HG03135 (cell line): ENCODE data around the gene PGK2.

ENCODE experiments used
- ATAC-seq: cut with Tn5 transposase; IDR thresholded peaks from one replicate; pipeline ENCODE4 v1.9.1; 2021; ENCODE audit warnings: mild to moderate bottlenecking, moderate library complexity; ENCODE audit not compliant: unreplicated experiment

PGK2 gene

GRCh38 chr6:49739423-49739822 is 47.7 kb downstream of the PGK2 start:
- no peak for ATAC-seq

- ATAC-seq: no peak
Measured at GRCh38 chr6:49736017-49736508, 51.0 kb downstream of the PGK2 start.
